Bone marrow (tissue), 2 donors: Measurements from ENCODE around the gene ATG7.
"Not testable (repeated sequence)": the region's sequence is repeated elsewhere in the genome, so short reads cannot be mapped to it uniquely, and the experiment has no call there.

Source experiments
- DNase-seq, 2 donors: peaks; one replicate each; lab custom pipeline; 2025; lab: John Stamatoyannopoulos, UW

Gene ATG7

DNA sequence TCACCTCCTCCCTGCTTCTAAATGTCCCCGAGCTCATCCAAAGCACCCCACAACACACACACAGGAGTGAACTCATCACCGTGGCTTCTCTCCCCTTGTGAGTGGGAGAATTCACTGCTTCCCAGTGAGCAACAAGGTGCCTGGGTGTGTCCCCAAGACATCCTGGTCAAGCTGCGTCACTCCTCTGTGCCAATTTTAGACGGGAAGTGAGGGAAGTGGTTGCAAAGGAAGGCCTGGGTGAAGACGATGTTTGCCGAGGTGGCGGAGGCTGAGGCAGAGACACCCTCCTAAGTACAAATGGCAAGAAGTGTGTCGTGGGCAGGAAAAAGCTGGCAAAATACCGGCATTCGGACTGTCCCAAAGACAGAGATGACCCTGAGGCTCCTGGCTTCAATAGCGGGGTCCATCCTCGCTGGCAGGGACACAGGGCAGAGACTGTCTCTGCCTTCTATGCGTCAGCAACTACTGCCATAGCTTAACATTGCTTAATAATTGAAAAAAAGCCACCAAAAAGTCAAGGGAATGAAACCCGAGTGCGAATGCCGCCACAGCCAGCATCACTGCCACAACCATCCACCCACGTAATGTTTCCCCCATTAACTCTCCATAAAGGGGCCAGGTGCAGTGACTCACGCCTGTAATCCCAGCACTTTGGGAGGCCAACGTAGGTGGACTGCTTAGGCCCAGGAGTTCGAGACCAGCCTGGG lies 298.7 kb downstream of the ATG7 start:
- no peak for DNase-seq

DNA sequence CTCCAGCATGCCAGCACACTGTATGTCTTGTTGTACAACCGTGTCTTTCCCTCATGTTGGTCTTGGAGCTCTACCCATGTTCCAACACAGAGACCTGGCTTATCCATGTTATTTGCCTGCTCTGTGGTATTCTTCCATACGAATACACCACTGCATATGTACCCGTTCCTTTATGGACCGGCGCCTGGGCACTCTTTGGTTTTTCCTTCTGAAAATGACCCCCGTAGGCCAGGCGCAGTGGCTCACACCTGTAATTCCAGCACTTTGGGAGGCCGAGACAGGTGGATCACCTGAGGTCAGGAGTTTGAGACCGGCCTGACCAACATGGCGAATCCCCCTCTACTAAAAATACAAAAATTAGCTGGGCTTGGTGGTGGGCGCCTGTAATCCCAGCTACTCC lies 300.5 kb downstream of the ATG7 start:
- DNase-seq: not testable (repeated sequence)

DNA sequence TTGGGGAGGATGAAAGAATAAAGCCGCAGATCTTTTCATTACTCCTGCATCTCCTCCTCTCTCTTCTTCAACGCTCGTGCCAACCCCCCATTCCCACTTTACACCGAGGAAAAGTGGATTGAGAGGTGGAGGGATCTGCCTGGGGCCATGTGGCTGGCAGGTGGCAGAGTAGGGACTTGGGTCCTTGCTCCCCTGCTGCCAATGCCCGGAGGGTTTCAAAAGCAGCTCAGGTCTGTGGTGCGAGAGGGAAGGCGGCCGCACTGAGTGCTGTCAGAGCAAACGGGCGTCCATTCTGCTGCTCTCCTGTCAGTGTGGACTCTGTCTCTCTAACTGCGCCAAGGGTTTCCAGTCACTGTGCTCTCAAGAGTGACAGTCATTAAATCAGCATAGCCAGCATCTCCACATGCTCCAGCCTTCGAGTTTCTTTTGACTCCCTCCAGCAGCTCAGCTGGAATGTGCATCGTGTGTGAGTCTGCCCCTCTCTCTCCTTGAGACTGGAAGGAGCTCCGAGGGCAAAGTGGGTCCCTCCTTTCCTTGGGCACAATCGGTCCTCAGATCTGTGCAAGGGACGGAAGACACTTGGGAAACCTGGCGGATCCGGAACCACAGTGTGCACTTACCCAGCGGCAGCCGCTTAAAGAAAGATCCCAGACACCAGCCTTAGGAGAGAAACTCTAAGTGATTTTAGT lies 302.9 kb downstream of the ATG7 start:
- no peak for DNase-seq

DNA sequence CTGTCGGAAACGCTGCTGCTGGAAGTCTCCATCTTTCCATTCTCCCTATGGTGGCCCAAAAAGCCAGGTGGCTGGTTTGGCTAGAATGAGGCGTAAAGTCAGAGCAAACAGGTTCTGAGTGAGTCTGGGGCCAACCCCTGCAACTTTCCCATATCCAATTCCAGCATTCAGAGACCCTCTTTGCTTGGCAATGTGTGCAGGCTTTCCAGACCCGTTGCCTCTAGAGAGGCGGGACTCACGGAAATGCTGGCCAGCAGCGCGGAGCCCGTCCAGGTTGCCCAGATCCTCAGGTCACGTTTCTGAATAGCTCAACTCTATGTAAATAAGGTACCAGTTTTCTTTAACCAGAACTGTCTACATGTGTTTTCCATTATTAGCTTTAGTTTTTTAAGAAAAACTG lies 303.5 kb downstream of the ATG7 start:
- no peak for DNase-seq

DNA sequence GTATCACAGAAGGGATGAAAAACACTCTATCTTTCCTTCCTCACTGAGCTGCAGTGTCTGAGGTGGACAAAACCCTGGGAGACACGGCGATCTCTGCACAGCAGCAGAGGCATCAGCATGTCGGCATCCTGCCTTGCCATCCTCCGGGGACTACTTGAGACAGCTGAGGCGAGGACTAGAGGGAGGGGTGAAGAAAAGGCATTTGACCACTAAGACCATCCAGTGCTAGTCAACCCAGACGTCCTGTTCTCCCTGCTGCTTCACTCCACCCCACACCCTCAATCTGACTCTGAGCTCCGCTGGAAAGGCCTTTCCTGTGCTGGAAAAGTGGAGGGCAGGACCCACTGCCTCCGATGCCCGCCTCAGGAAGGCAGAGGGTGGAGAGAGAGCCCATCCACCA lies 304.3 kb downstream of the ATG7 start:
- DNase-seq: no peak

DNA sequence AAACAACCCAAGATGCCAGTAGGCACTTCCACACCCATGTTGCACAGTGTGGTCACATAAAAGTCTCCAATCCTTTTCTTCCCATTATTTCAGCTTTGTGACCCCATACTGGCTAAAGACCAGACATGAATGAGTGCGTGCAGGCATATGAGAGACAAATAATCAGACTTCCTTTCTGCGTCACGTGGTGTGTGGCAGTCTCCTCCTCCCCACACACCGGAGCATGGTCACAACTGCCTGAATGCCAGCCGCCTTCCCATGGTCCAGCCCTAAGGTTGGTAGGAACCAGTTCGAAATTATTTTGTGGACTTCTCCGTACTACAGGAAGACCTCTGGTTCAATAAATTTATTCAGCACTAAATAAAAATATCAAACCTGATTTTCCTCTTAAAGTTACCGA lies 306.0 kb downstream of the ATG7 start:
- no peak for DNase-seq

DNA sequence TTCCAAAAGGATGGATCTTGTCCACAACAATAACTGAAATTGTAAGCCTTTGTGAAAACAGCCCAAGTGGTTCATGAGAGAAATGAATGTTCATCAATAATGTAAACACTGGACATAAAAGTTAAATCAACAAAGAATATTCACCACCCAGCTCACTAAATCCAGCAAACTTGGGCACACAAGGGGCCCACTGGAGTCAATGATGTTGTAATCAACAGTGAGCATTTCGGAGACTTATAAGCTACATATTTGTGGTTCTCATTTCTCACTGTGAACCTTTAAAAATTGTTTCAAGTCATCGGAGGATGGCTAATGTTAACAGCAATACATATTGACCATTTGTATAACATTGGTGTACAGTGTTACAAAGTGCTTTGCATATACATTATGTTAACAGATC lies 308.4 kb downstream of the ATG7 start:
- DNase-seq: no peak

DNA sequence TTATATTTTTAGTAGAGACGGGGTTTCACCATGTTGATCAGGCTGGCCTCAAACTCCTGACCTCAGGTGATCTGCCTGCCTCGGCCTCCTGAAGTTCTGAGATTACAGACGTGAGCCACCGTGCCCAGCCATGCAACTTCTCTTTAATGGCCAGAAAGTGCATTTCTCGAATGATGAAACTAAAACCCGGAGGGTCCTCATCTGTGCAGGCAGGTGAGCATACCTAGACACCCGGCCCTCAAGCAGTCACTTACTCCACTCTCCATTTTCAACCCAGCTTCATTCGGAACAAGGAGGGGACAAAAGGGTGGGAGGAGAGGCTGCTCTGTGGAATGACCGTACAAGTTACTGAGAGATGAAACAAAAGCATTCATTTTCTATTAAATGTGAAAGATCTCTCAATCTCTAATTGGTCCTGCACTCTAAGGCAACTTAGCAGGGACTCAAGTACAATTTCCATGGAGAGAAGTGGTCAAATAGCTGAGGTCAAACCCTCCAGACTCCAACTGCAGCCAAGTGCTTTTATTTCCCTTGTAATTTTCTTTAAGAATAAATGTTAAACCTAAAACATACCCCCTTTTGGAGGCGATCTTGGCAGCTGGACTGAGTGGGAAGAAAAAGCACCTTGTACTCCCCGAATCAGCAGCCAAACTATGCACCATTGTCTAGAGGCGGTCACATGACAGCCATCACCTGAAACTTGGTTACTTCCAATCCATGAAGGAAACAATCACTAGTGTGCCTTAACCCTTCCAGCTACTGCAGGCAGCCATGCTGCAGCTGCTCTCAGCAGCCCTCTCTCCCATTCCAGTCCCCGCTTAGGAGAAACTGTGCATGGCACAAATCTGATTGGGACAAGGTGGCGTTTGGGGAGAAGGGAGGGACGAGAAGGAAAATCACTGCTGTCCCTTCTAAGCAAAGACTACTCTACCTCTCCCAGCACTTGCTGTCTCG lies 309.3 kb downstream of the ATG7 start:
- no peak for DNase-seq

DNA sequence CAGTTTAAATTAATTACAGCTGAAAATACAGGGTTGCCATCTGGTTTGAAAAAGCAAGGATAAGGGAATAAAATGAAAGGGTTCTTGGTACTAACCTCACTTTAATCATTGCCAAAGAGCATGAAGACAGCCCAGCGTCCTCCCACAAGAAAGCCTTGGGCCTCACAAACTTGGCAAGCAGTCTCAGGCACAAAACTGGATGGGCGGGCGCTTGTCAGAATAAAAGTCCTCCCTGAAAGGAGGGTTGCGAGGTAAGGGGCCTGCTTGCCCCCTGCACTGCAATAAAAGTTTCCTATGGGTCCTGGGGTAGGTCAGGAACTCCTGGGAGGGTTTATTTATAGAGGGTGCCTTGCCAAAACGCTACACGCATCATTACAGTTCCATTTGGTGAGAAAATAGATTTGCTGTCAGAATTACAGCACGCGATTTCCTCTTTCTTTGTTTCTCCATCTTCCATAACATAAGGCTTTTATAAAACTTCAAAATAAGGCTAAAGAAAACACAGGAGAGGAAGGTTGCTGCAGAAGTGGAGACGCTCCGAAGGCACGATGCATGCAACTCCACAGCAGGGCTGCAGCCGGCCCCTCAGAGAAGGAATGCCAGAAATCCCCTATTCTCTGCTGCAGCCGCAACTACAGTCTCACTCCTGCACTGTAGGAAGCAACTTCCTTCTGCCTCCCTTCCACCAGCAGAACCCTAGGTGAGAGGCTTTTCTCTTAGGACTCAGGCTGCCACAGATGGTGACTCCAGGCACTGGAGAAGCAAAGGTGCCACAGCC lies 310.2 kb downstream of the ATG7 start:
- peak in 1 of 2 donors; percentile 16 for DNase-seq

DNA sequence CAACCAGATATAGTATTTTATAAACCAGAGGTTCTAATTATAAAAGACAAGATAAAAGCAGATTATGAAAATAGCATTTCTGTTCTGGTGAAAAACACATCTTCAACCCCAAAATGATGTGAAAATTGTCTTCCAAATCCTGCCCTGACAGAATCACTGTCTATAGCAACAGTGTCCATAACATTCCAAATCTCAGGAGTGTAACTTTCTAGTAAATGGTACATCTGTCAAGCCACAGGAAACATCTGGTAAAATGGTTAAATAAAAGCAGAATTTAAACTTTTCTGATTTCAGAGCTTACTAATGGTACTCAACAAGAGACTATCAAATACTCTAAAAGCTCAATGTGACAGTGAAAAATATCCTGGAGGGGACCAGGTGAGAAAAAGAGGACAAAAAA lies 311.0 kb downstream of the ATG7 start:
- peak in 1 of 2 donors; percentile 10 for DNase-seq

DNA sequence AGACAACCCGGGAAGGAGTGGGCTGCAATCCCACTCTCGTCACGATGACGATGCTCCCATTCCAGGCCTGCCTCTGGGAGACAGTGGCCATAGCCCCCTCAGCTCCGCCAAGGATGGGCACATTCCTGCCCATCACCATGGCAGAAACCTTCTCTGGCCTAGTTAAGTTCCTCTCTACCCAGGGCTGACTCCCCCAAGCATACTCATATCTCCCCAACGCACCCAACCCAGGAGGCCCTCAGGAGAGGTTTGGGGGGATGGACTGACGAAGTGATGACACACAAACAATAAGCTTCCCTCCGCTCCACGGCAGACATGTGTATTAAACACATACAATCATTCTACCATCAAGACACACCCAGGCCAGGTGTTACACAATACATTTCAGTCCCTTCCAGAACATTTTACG lies 311.4 kb downstream of the ATG7 start:
- no peak for DNase-seq

DNA sequence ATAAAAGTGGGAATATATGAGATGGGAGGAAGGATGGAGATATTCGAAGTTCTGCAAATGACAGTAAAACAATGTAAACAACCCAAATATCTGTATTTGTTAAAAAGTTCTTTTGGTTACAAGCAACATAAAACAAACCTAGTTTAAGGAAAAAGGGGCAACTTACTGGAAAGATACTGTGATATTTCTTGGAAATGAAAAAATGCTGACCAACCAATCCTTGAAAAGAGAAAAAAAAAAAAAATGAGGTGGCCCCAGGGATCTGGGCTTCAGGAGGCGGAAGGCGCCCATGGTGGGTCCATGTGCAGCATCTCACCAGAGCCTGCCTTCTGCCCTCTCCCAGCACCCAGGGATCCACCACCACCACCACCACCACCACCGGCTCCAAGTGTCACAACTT lies 312.4 kb downstream of the ATG7 start:
- DNase-seq: no peak

DNA sequence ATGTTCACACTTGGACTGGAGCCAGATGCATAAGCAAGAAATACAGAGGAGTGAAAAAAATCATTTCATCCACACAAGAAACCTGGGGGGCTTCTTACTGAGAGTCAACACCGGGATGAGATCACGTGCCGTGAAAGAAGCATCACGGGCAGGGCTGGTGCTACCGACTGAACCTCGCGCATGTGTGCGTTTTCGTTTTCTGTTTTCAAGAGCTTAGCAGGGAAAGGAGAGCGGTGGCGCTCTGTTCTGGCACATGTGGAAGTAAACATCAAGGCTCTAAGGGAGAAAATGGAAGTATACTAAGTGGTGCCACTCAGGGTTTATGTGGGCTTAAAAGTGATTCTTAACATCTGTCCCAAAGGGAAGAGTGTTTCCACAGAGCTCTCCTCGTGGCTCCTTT lies 315.6 kb downstream of the ATG7 start:
- DNase-seq: no peak

DNA sequence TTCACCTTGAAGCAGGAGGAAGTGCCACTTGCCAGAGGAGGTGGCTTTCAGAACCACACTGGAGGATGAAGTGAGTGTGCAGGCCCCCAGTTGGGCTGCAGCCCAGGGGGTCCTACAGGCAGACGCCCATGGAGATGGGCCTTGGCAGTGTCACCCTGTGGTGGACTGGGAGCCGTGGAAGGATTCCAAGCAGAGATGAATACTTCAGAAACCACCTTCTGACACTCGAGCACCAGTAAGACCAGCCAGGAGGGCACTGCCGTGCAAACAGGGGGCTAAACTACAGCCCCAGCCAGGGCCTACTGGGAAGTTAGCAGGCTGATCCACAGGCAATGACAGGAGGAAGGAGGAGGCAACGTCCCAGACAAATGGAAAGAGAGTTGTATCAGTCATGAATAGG lies 316.1 kb downstream of the ATG7 start:
- no peak for DNase-seq

DNA sequence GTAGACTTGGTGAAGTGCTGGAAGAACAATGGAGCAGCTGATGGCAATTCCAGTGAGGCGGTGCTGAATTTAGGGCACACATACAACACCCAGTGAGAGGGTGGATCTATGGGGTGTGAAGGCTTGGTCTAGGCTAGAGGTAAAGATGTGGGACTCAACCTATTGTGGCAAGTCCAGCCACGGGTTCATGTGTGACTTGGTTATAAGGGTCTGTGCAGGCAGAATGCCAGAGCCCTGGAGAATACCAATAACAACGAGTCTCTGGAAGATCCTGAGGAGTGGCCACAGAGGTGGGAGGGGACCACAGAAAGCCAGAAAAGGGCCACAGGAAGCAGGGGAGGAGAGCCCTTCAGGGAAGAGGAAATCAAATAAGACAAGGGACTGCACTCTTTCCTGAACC lies 316.6 kb downstream of the ATG7 start:
- DNase-seq: no peak

DNA sequence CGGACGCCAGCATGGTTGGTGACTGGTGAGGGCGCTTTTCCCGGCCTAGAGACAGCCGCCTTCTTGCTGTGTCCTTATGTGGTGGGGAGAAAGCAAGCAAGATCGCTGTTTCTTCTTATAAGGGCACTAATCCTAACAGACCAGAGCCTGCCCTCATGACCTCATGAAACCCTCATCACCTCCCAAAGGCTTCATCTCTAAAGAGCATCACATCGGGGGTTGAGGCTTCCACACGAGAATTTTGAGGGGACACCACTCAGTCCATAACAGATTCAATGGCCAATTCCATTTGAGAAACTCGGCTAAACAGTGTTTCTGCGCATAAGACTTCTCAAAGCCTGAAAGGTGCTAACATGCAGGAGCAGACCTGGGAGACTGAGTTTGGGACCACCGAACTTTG lies 317.5 kb downstream of the ATG7 start:
- no peak for DNase-seq

DNA sequence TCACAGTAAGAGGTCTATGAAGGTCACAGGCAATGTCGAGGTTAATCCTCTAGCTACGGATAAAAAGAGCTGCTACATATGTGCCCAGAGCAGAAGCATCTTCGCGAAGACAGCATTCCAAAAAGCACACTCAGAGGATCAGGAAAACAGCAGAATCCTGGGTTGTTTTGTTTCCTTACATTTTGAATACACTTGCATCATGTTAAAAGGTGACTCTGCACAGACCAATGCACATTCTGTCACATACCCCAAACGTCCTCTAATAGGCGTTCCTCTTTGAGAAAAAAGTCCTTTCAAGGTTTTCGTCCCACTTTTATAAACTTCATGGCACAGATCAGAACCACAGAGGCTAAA lies 318.8 kb downstream of the ATG7 start:
- DNase-seq: no peak

DNA sequence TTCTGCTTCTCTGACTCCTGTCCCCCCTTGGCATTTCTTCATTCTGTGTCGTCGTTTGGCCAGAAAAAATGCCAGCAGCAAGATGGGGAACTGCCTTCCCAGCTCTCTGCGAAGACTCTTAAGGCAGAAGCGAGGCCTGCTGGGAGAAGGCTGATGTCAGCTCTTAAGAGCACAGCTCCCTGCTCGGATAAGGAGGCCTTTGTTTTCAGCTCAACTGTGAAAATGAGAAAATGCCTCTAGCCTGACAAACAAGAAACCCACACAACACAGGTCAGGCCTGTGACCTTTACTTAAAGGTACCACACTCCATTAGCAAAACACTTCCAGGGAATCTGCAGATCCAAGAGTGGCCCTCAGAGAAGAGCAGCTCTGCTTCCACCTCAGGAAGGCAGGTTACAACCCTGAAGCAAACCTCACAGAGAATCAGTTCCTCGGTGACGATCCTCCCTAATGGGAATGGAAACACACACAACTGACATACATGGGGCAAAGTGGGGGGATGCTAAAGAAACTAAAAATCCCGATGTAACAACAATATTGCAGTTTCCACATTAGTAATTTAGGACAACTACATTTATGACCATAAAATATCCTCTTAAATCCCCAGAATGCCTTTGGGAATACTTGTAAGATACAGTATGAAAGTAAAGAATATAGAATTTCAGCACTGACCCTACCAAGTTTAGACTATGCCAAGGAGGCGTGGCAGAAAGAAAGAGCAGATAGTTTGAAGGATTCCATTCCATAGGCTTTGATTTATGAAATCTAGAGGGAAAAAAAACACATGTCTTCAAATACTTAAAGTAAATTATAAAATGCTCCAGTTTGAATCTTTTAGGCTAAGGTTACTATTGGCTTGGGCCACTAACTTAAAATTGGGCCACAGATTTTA lies 319.4 kb downstream of the ATG7 start:
- no peak for DNase-seq

DNA sequence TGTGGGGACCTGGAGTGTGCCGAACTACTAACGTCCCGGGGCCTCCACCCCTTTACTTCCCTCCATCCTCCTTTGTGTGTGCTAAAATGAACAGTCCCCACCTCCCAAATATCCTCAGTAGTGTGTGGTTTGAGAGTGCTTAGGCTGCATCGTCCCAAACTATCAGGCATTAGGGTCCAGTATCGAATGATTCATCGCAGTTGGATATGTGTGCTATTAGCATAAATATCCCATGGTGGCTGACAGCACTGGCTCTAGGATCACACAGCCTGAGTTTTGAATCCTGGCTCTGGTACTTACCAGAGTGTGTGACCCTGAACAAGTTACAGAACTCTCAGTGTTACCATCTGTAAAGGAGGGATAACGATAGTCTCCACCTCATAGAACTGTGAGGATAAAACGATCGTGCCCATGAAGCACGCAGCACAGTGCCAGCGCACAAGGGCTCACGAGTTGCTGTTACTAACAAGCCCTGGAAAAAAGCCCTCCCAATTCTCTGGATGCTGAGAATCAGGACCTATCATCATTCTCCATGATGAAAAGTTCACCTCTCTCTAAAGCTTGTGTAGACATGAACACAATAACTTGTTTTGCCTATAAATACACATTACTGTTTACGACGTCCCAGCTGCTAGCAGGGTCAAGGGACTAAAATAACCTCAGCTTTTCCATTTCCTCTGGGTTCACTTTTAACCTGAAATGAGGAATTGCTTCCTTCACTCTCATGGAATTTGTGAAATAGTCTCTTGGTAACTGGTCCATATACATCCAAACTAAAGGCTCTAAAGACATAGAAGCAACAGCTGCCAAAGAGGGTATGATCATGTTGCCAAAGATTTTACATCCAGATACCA lies 320.5 kb downstream of the ATG7 start:
- DNase-seq: no peak
